K562 (cell line): Measurements from ENCODE around the gene SLC44A5. TPM values are rescaled to one million over a fixed set of nuclear protein-coding genes. Genes with fewer than 3 reads are reported as not detected.

Experiments
- ATAC-seq: fragments of 200-7000 bp; cut with Tn5 transposase; 3 replicates; pipeline ENCODE4 v1.9.1; 2020; ENCODE audit warnings: moderate library complexity
- BruUV-seq: library from RNA; stranded (reverse); fragments of 400-500 nt; replicated peaks from 2 replicates; lab custom pipeline; 2021; lab: Mats Ljungman, UMichigan
- CTCF ChIA-PET: fragments of 300-600 bp; formaldehyde crosslinking; extraction: SDS; loops from one replicate; lab custom pipeline; 2021; ENCODE audit warnings: low intra/inter-chr PET ratio; lab: Yijun Ruan, JAX
- POLR2A ChIA-PET: fragments of 300-600, 350-650 bp; sonication (Branson Sonifier 250); formaldehyde crosslinking; extraction: SDS; loops from one replicate; lab custom pipeline; 2021; ENCODE audit warnings: antibody characterized with exemption, inconsistent platforms; lab: Yijun Ruan, JAX
- DNase-seq, 4 experiments: peaks; one replicate each; pipeline versions ENCODE4 v3.0.0 to v3.0.0-alpha.2; 2011 to 2018; ENCODE audit warnings: low spot score in 3 of 4, mixed read lengths in 3 of 4; ENCODE audit errors: extremely low read depth in 1 of 4
- FAIRE-seq: peaks from 2 replicates; lab custom pipeline; 2011; peaks lifted over from hg19 to GRCh38; lab: Jason Lieb, UNC
- H2AFZ ChIP-seq: 2 replicates; pipeline ENCODE4 v1.6.0; 2011; ENCODE audit warnings: low read depth, low read length, control low read depth, inconsistent platforms
- H3K27ac ChIP-seq: fragments of 200-600 bp; 3 replicates; pipeline ENCODE4 v1.8.0; 2011; ENCODE audit warnings: low read depth, mild to moderate bottlenecking, control low read depth, inconsistent platforms, low read length, moderate library complexity, mixed read lengths; ENCODE audit errors: extremely low read depth
- H3K27me3 ChIP-seq, 2 experiments: fragments of 300-600 bp in 1 of 2; 2 replicates in 1 of 2; 3 replicates in 1 of 2; pipeline versions ENCODE4 v1.6.0 to v1.8.0; 2011; ENCODE audit warnings: inconsistent platforms in 2 of 2, low read length in 2 of 2, mild to moderate bottlenecking in 1 of 2, mixed read lengths in 1 of 2, moderate library complexity in 1 of 2; ENCODE audit not compliant: control insufficient read depth in 2 of 2, insufficient read depth in 2 of 2
- H3K36me3 ChIP-seq: fragments of 300-600 bp; 3 replicates; pipeline ENCODE4 v1.8.0; 2011; ENCODE audit warnings: mild to moderate bottlenecking, low read length, inconsistent platforms; ENCODE audit not compliant: control insufficient read depth, insufficient read depth
- H3K4me1 ChIP-seq, 2 experiments: fragments of 200-600 bp in 1 of 2; replicated peaks in 1 of 2; 2 replicates in 1 of 2; 3 replicates in 1 of 2; pipeline versions ENCODE4 v1.5.1 to v1.8.0; 2011; ENCODE audit warnings: inconsistent platforms in 2 of 2, low read length in 2 of 2, mild to moderate bottlenecking in 1 of 2, mixed read lengths in 1 of 2, moderate library complexity in 1 of 2; ENCODE audit not compliant: control insufficient read depth in 2 of 2, insufficient read depth in 2 of 2
- H3K4me2 ChIP-seq: 2 replicates; pipeline ENCODE4 v1.6.1; 2011; ENCODE audit warnings: low read length, control low read depth, inconsistent platforms, mixed read lengths; ENCODE audit not compliant: insufficient read depth
- H3K4me3 ChIP-seq: fragments of 200-600 bp; sonication (generic), shearing (Covaris generic); 2 replicates; pipeline ENCODE4 v1.5.1; 2016; ENCODE audit warnings: control low read depth, inconsistent platforms
- H3K79me2 ChIP-seq: fragments of 200-600 bp; 3 replicates; pipeline ENCODE4 v1.8.0; 2011; ENCODE audit warnings: low read length, inconsistent platforms; ENCODE audit not compliant: control insufficient read depth, insufficient read depth
- H3K9ac ChIP-seq, 2 experiments: 2 replicates each; pipeline versions ENCODE4 v1.6.0 to v1.6.1; 2011; ENCODE audit warnings: low read depth in 2 of 2, low read length in 2 of 2, control low read depth in 1 of 2, inconsistent platforms in 1 of 2, mild to moderate bottlenecking in 1 of 2, mixed read lengths in 1 of 2; ENCODE audit not compliant: insufficient read depth in 1 of 2
- H3K9me1 ChIP-seq: one replicate; pipeline ENCODE4 v1.6.0; 2011; ENCODE audit warnings: inconsistent platforms, mild to moderate bottlenecking, low read length, moderate library complexity; ENCODE audit not compliant: control insufficient read depth, insufficient read depth
- H3K9me3 ChIP-seq: replicated peaks from 2 replicates; pipeline ENCODE4 v1.5.1; 2011; ENCODE audit warnings: low read depth, low read length, inconsistent platforms; ENCODE audit not compliant: control insufficient read depth, insufficient read depth
- H4K20me1 ChIP-seq: replicated peaks from 2 replicates; pipeline ENCODE4 v1.6.1; 2011; ENCODE audit warnings: low read length, inconsistent platforms, mixed read lengths; ENCODE audit not compliant: control insufficient read depth, insufficient read depth
- ARID4B ChIP-seq: sonication (generic); formaldehyde crosslinking; IDR thresholded peaks from 2 replicates; pipeline ENCODE4 v1.8.0; 2022; ENCODE audit warnings: mild to moderate bottlenecking, missing genetic modification reagents
- ATF2 ChIP-seq: sonication (generic); formaldehyde crosslinking; IDR thresholded peaks from 2 replicates; pipeline ENCODE4 v1.8.1; 2022; ENCODE audit warnings: missing genetic modification reagents
- CEBPZ ChIP-seq: fragments of 150-350 bp; IDR thresholded peaks from 2 replicates; pipeline ENCODE4 v1.6.1; 2014; ENCODE audit warnings: low read depth, mild to moderate bottlenecking, low read length, borderline replicate concordance
- EHMT2 ChIP-seq: fragments of 450-650 bp; IDR thresholded peaks from 2 replicates; pipeline ENCODE4 v1.6.1; 2018; ENCODE audit warnings: antibody characterized with exemption
- HDAC8 ChIP-seq: fragments of 450-650 bp; IDR thresholded peaks from 2 replicates; pipeline ENCODE4 v1.6.1; 2016; ENCODE audit warnings: mild to moderate bottlenecking, missing genetic modification characterization, moderate library complexity, missing compliant biosample characterization
- JUN ChIP-seq, 2 experiments: sonication (generic) in 1 of 2; formaldehyde crosslinking in 1 of 2; IDR thresholded peaks; 2 replicates each; pipeline versions ENCODE4 v1.6.1 to v1.8.0; 2012 to 2022; ENCODE audit warnings: borderline replicate concordance in 2 of 2, mild to moderate bottlenecking in 2 of 2, improper control_type of control experiment in 1 of 2, low read depth in 1 of 2, low read length in 1 of 2, missing genetic modification reagents in 1 of 2
- MED1 ChIP-seq: sonication (generic); formaldehyde crosslinking; IDR thresholded peaks from 2 replicates; pipeline ENCODE4 v1.8.1; 2023; ENCODE audit warnings: missing genetic modification reagents, borderline replicate concordance
- MEIS2 ChIP-seq: fragments of 450-650 bp; IDR thresholded peaks from 2 replicates; pipeline ENCODE4 v1.6.1; 2014; ENCODE audit warnings: mild to moderate bottlenecking; ENCODE audit not compliant: partially characterized antibody
- PHB ChIP-seq: fragments of 250-450 bp; sonication (Bioruptor Pico); IDR thresholded peaks from 2 replicates; pipeline ENCODE4 v1.5.0; 2021
- SIX5 ChIP-seq, 2 experiments: IDR thresholded peaks; 2 replicates each; pipeline ENCODE4 v1.6.1; 2011; ENCODE audit warnings: low read length in 2 of 2, borderline replicate concordance in 1 of 2, low read depth in 1 of 2, mild to moderate bottlenecking in 1 of 2, moderate library complexity in 1 of 2; ENCODE audit not compliant: insufficient read depth in 1 of 2
- SNRNP70 ChIP-seq: fragments of 200-400 bp; formaldehyde crosslinking; optimal IDR thresholded peaks from 2 replicates; pipeline ENCODE3; 2017; ENCODE audit warnings: low read depth, low read length
- SREBF1 ChIP-seq: fragments of 150-350 bp; IDR thresholded peaks from 2 replicates; pipeline ENCODE4 v1.6.1; 2014; ENCODE audit warnings: antibody characterized with exemption, low read depth, low read length, borderline replicate concordance
- ZNF644 ChIP-seq: fragments of 200-800 bp; sonication (Bioruptor generic); IDR thresholded peaks from 2 replicates; pipeline ENCODE4 v1.6.1; 2016; ENCODE audit warnings: low read depth, missing genetic modification characterization, missing compliant biosample characterization
- WGBS: fragments of 100-300 bp; shearing (Covaris generic); methylation state at CpG from one replicate; pipeline ENCODE4 v1.1.6; 2016; ENCODE audit warnings: low coverage, mixed read lengths; ENCODE audit not compliant: insufficient coverage; ENCODE audit errors: missing lambda C conversion rate; 5-methylcytosine and 5-hydroxymethylcytosine counted together
- in situ Hi-C: fragments of 300-500 bp; cut with MboI; formaldehyde crosslinking; loops from 4 replicates; pipeline ENCODE4 v1.15.0; 2018; ENCODE audit warnings: inconsistent platforms, mixed read lengths
- intact Hi-C: fragments of 100-400 bp; cut with micrococcal nuclease; formaldehyde crosslinking; loops from 2 replicates; pipeline ENCODE4 v1.14.2; 2022
- polyA plus RNA-seq, 8 experiments: library from polyadenylated mRNA; depleted of rRNA in 4 of 8; stranded (reverse) in 5 of 8; unstranded in 3 of 8; fragments of >200 nt; fragmentation: Nextera tagmentation in 2 of 8; fragmentation: Illumina TruSeq in 1 of 8; extraction: Ambion mirVana in 2 of 8; extraction: Trizol in 1 of 8; gene quantifications; 2 replicates each; pipeline versions ENCODE4 v1.2.1 to v1.2.3, GENCODE V29; 2011 to 2014; ENCODE audit warnings: inconsistent platforms in 1 of 8, missing spikeins in 1 of 8
- total RNA-seq, 7 experiments: library from RNA; depleted of rRNA in 6 of 7; stranded (reverse); fragments of >200 nt in 6 of 7; fragmentation: Illumina TruSeq in 2 of 7; extraction: Trizol in 2 of 7; gene quantifications; 2 replicates each; pipeline versions ENCODE4 v1.2.1 to v1.2.3, GENCODE V29; 2011 to 2021; ENCODE audit warnings: low replicate concordance in 1 of 7

The SLC44A5 gene
- total and polyA plus RNA-seq, 9 of the 15 experiments (the other 6 are each of a cell fraction or from before 2014, with no cell fraction given) = 1.2 to 10.1 (median 3.2) TPM

GRCh38 chr1:75412616-75413015 lies 198.3 kb downstream of the SLC44A5 start:
- Histone ChIP-seq H3K4me1 (peaks cover 0 to 3% of the 10 kb centered on the region in 2 experiments; a peak in 2 of 5 replicates), H3K79me2 (no peaks in the 10 kb centered on the region), H3K4me2 (no peak overlapping the region), H3K36me3 (no peaks in the 10 kb centered on the region), H3K4me3 (no peak overlapping the region), H3K9me1 (no peaks in the 10 kb centered on the region), H3K9ac (no peak overlapping the region), H4K20me1 (no peaks in the 10 kb centered on the region), H3K27ac (no peak overlapping the region), H3K9me3 (peaks cover under 1% of the 10 kb centered on the region), H2AFZ (no peak overlapping the region), H3K27me3 (no peaks in the 10 kb centered on the region)
- FAIRE-seq (peak; percentile 89), DNase-seq (peak in 3 of 4 experiments; percentile 31 to 33 (median 33)), ATAC-seq (peak; percentile 31; the same call in 1 of the 3 replicates)
- BruUV-seq = no TSS peak
- in situ Hi-C loops = no loop called here
- WGBS = 4% methylated on average over 3 of the region's 3 CpGs
- ChIA-PET POLR2A (no interaction called here), CTCF (no interaction called here)
- intact Hi-C loops = no loop called here
- no peak for TF ChIP-seq SIX5 (IDR thresholded peaks at IDR 0.05; ENCODE audit: borderline replicate concordance in 1 of 2, insufficient read depth in 1 of 2, low read depth in 1 of 2, low read length in 2 of 2)
- TF ChIP-seq CEBPZ = no peak
- TF ChIP-seq ARID4B = no peak
- TF ChIP-seq MED1 = no peak
- no peak for TF ChIP-seq HDAC8 (tag)
- no peak for TF ChIP-seq ATF2 (CRISPR knock-in tag)
- TF ChIP-seq EHMT2 = peak; percentile 63
- TF ChIP-seq ZNF644 (tag) = no peak
- TF ChIP-seq PHB (CRISPR knock-in tag) = no peak
- peak; percentile 67 for TF ChIP-seq MEIS2
- peak; percentile 67; the same call in 1 of the 2 replicates for TF ChIP-seq JUN (IDR thresholded peaks at IDR 0.05; ENCODE audit: borderline replicate concordance, low read depth, low read length)
- no peak for TF ChIP-seq JUN (CRISPR knock-in tag; IDR thresholded peaks at IDR 0.05; ENCODE audit: borderline replicate concordance)
- no peak for TF ChIP-seq SNRNP70
- no peak for TF ChIP-seq SREBF1
